ENCODE measurements around the gene RARRES2. TPM values are rescaled to one million over a fixed set of nuclear protein-coding genes. Genes with fewer than 3 reads are reported as not detected.

The RARRES2 gene
- total and polyA plus RNA-seq, 2 of the 13 experiments (the other 11 are each of a cell fraction or from before 2014, with no cell fraction given): 134 to 172 TPM

DNA sequence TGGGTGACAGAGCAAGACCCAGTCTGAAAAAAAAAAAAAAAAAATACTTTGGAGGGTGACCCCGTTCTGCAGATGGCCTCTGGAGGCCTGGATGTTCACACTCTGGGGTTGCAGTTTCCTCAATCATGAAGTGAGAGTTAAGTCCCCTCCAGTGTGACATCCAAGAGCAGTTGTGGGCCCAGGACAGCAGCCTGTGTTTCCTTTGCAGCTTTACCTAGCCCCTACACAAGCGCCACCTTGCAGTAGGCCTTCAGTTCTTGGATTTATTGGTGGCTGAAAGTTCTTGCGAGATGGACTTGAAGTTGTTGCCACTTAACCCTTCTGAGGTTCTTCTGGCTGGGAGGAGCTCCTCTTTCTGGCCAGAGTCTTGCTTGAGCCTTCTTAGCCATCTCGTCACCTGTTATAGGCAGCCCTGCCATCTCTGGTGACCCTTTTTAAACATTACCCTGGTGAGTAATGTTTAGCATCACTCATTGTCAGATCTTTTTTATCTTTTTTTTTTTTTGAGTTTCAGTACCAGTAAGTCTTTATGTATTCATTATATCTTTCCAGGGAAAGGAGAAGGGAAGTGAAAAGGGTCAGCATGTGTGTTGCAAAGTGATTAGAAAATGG is 14.7 kb downstream of the RARRES2 start (continued):
- no peak for TF ChIP-seq ZBTB4 (CRISPR knock-in tag; IDR thresholded peaks at IDR 0.05; ENCODE audit: borderline replicate concordance)
- TF ChIP-seq KDM5B (CRISPR knock-in tag; IDR thresholded peaks at IDR 0.05; ENCODE audit: borderline replicate concordance): no peak
- no peak for TF ChIP-seq GPN1 (CRISPR knock-in tag; IDR thresholded peaks at IDR 0.05; ENCODE audit: borderline replicate concordance)

GRCh38 chr7:150325901-150326300 is 15.5 kb downstream of the RARRES2 start:
- WGBS (ENCODE audit: low lambda C conversion rate): 90% methylated on average over 6 of the region's 6 CpGs
- Histone ChIP-seq H3K27ac (ENCODE audit: extremely low read length, insufficient read depth, low read length) (no peak overlapping the region), H3K9ac (ENCODE audit: insufficient read depth, low read depth, low read length) (no peak overlapping the region), H3K4me2 (ENCODE audit: low read depth, low read length) (no peak overlapping the region), H3K4me1 (ENCODE audit: insufficient read depth, low read length) (peaks cover 47% of the 10 kb centered on the region), H2AFZ (ENCODE audit: low read length) (no peak overlapping the region), H3K27me3 (ENCODE audit: control insufficient read depth in 1 of 2, insufficient read depth in 2 of 2, low read length in 2 of 2) (no peaks in the 10 kb centered on the region; a peak in 1 of 5 replicates), H3K4me3 (replicated peaks in 1 of 3; ENCODE audit: insufficient read depth in 1 of 3, low read depth in 2 of 3, low read length in 3 of 3) (no peak overlapping the region), H3K79me2 (ENCODE audit: insufficient read depth, low read length) (peaks cover 59% of the 10 kb centered on the region), H3K9me3 (ENCODE audit: low read length) (no peaks in the 10 kb centered on the region), H4K20me1 (ENCODE audit: insufficient read depth, low read length) (0 out of 2 replicates have a peak, but pooled peaks cover 2% of the 10 kb centered on the region), H3K36me3 (replicated peaks in 1 of 2; ENCODE audit: control insufficient read depth in 1 of 2, insufficient read depth in 2 of 2, low read length in 2 of 2) (peaks cover 26 to 58% of the 10 kb centered on the region in 2 experiments)
- ChIA-PET CTCF (ENCODE audit: low intra/inter-chr PET ratio, low total read pairs) (no interaction called here), POLR2A (interaction anchor here (1.3 to 1.9 kb wide), 3 partner anchors 10 to 14 kb away, joined by 3 to 9 read pairs (median 7); no protein-coding TSS in a partner anchor)
- BruUV-seq (replicated peaks): no TSS peak
- ATAC-seq (no peak), FAIRE-seq (no peak), DNase-seq (ENCODE audit: low spot score) (no peak)
- intact Hi-C loops (cut with micrococcal nuclease; ENCODE audit: unreplicated experiment): no loop called here
- in situ Hi-C loops (cut with HindIII; ENCODE audit: extremely low pct_ligation_motif_present, low pct_unique_long_range_greater_than_20kb): no loop called here
- no peak for TF ChIP-seq RARA (CRISPR knock-in tag; IDR thresholded peaks at IDR 0.05)
- TF ChIP-seq SNRNP70 (IDR thresholded peaks at IDR 0.05; ENCODE audit: low read depth, low read length): no peak
- no peak for TF ChIP-seq MXI1 (IDR thresholded peaks at IDR 0.05; ENCODE audit: borderline replicate concordance, low read depth, low read length)
- TF ChIP-seq ZNF784 (CRISPR knock-in tag; IDR thresholded peaks at IDR 0.05; ENCODE audit: borderline replicate concordance): no peak
- no peak for TF ChIP-seq ZBTB37 (CRISPR knock-in tag; IDR thresholded peaks at IDR 0.05)
- no peak for TF ChIP-seq ZNF143 (CRISPR knock-in tag; IDR thresholded peaks at IDR 0.05)
- TF ChIP-seq ZNF574 (CRISPR knock-in tag; IDR thresholded peaks at IDR 0.05): no peak

Data from HepG2 (cell line).